22Rv1 (cell line): ENCODE measurements around the gene PCDHGA7.

Experiments used
- CTCF ChIP-seq: fragments of 450-650 bp; IDR thresholded peaks from 2 replicates; pipeline ENCODE4 v1.5.1; 2017; ENCODE audit warnings: mild to moderate bottlenecking
- ZFX ChIP-seq: fragments of 450-650 bp; IDR thresholded peaks from 2 replicates; pipeline ENCODE4 v1.6.1; 2017; ENCODE audit warnings: antibody characterized with exemption, borderline replicate concordance

DNA sequence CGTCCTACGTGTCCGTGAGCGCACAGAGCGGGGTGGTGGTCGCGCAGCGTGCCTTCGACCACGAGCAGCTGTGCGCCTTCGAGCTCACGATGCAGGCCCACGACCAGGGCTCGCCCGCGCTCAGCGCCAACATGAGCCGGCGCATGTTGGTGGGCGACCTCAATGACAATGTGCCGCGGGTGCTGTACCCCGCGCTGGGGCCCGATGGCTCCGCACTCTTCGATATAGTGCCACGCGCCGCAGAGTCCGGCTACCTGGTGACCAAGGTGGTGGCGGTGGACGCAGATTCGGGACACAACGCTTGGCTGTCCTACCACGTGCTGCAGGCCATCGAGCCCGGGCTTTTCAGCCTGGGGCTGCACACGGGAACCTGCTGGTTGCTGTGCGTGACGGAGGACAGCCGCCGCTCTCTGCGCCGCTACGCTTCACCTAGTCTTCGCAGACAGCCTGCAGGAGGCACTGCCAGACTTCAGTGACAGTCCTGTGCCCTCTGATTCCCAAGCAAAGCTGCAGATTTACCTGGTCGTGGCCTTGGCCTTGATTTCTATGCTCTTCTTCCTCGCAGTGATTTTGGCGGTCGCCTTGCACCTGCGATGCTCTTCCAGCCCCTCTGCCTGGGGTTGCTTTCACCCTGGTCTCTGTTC, 45.4 kb downstream of the PCDHGA7 start:
- TF ChIP-seq CTCF = no peak
- TF ChIP-seq ZFX = no peak
